Mesenchymal stem cell (in vitro differentiated cells and primary cell): ENCODE data around the gene DNAH7.

Source experiments
- DNase-seq: peaks from one replicate; pipeline ENCODE4 v3.0.0-alpha.2; 2013
- H2AFZ ChIP-seq: one replicate; pipeline ENCODE4 v1.6.1; 2013; ENCODE audit warnings: low read depth, mild to moderate bottlenecking, control low read depth, inconsistent platforms, low read length, moderate library complexity
- H2AK5ac ChIP-seq: 2 replicates; pipeline ENCODE4 v1.6.1; 2013; ENCODE audit warnings: low read length, moderate library complexity, mild to moderate bottlenecking, inconsistent platforms; ENCODE audit not compliant: severe bottlenecking
- H2BK120ac ChIP-seq: one replicate; pipeline ENCODE4 v1.6.1; 2013; ENCODE audit warnings: low read depth, mild to moderate bottlenecking, inconsistent platforms, low read length, moderate library complexity
- H2BK12ac ChIP-seq, 2 experiments: one replicate each; pipeline ENCODE4 v1.6.1; 2013; ENCODE audit warnings: inconsistent platforms in 2 of 2, low read length in 2 of 2, mild to moderate bottlenecking in 2 of 2, moderate library complexity in 2 of 2, control low read depth in 1 of 2
- H2BK15ac ChIP-seq: one replicate; pipeline ENCODE4 v1.6.1; 2013; ENCODE audit warnings: mild to moderate bottlenecking, low read depth, inconsistent platforms; ENCODE audit not compliant: poor library complexity, severe bottlenecking
- H2BK5ac ChIP-seq: 2 replicates; pipeline ENCODE4 v1.6.1; 2013; ENCODE audit warnings: low read depth, mild to moderate bottlenecking, low read length, control low read depth, inconsistent platforms; ENCODE audit not compliant: poor library complexity, severe bottlenecking
- H3K14ac ChIP-seq, 2 experiments: one replicate each; pipeline ENCODE4 v1.6.1; 2013; ENCODE audit warnings: inconsistent platforms in 2 of 2, low read length in 2 of 2, control low read depth in 1 of 2, mild to moderate bottlenecking in 1 of 2, moderate library complexity in 1 of 2
- H3K18ac ChIP-seq, 2 experiments: one replicate each; pipeline ENCODE4 v1.6.1; 2013; ENCODE audit warnings: inconsistent platforms in 2 of 2, low read length in 2 of 2, control low read depth in 1 of 2, low read depth in 1 of 2, mild to moderate bottlenecking in 1 of 2
- H3K23ac ChIP-seq, 2 experiments: one replicate each; pipeline ENCODE4 v1.6.1; 2013; ENCODE audit warnings: inconsistent platforms in 2 of 2, low read length in 2 of 2, mild to moderate bottlenecking in 2 of 2, moderate library complexity in 2 of 2, control low read depth in 1 of 2
- H3K27ac ChIP-seq: 2 replicates; pipeline ENCODE4 v1.5.1; 2013; ENCODE audit warnings: mild to moderate bottlenecking, moderate library complexity, low read length, control low read depth, inconsistent platforms; ENCODE audit not compliant: poor library complexity, severe bottlenecking
- H3K27me3 ChIP-seq, 2 experiments: 2 replicates each; pipeline versions ENCODE4 v1.6.1 to v1.7.0; 2013; ENCODE audit warnings: low read length in 2 of 2, mild to moderate bottlenecking in 2 of 2, moderate library complexity in 2 of 2, control low read depth in 1 of 2, inconsistent platforms in 1 of 2; ENCODE audit not compliant: control insufficient read depth in 1 of 2, insufficient read depth in 1 of 2
- H3K36me3 ChIP-seq, 2 experiments: 2 replicates each; pipeline versions ENCODE4 v1.6.1 to v1.7.0; 2013; ENCODE audit warnings: low read length in 2 of 2, control low read depth in 1 of 2, inconsistent platforms in 1 of 2, low read depth in 1 of 2, mild to moderate bottlenecking in 1 of 2; ENCODE audit not compliant: insufficient read depth in 2 of 2, control insufficient read depth in 1 of 2
- H3K4ac ChIP-seq, 2 experiments: one replicate each; pipeline ENCODE4 v1.6.1; 2013; ENCODE audit warnings: inconsistent platforms in 2 of 2, low read length in 2 of 2, mild to moderate bottlenecking in 2 of 2, moderate library complexity in 2 of 2, control low read depth in 1 of 2, low read depth in 1 of 2
- H3K4me1 ChIP-seq: 2 replicates; pipeline ENCODE4 v1.6.1; 2013; ENCODE audit warnings: low read depth, low read length, control low read depth; ENCODE audit not compliant: control insufficient read depth, insufficient read depth
- H3K4me2 ChIP-seq: 2 replicates; pipeline ENCODE4 v1.6.1; 2013; ENCODE audit warnings: low read length, mild to moderate bottlenecking, inconsistent platforms; ENCODE audit not compliant: poor library complexity, severe bottlenecking
- H3K4me3 ChIP-seq, 2 experiments: 2 replicates each; pipeline versions ENCODE4 v1.5.1 to v1.7.0; 2013; ENCODE audit warnings: low read length in 2 of 2, mild to moderate bottlenecking in 2 of 2, control low read depth in 1 of 2, low read depth in 1 of 2; ENCODE audit not compliant: insufficient read depth in 1 of 2
- H3K79me1 ChIP-seq: replicated peaks from 2 replicates; pipeline ENCODE4 v1.6.1; 2013; ENCODE audit warnings: mild to moderate bottlenecking, control low read depth, low read length, inconsistent platforms; ENCODE audit not compliant: poor library complexity, severe bottlenecking
- H3K9ac ChIP-seq: 2 replicates; pipeline ENCODE4 v1.7.0; 2013; ENCODE audit warnings: mild to moderate bottlenecking, low read length, moderate library complexity
- H3K9me3 ChIP-seq: 2 replicates; pipeline ENCODE4 v1.7.0; 2013; ENCODE audit warnings: mild to moderate bottlenecking, low read length; ENCODE audit not compliant: control insufficient read depth
- H4K8ac ChIP-seq: one replicate; pipeline ENCODE4 v1.6.1; 2013; ENCODE audit warnings: inconsistent platforms, mild to moderate bottlenecking, low read length, moderate library complexity
- H4K91ac ChIP-seq: one replicate; pipeline ENCODE4 v1.6.1; 2013; ENCODE audit warnings: mild to moderate bottlenecking, low read length, inconsistent platforms
- WGBS: methylation state at CpG from one replicate; pipeline ENCODE4 v1.1.7; 2013; ENCODE audit warnings: mixed read lengths; 5-methylcytosine and 5-hydroxymethylcytosine counted together

The DNAH7 gene

GRCh38 chr2:196000551-196000950, 68.1 kb downstream of the DNAH7 start:
- H3K4me2 ChIP-seq: no peak overlapping the region
- H2BK5ac ChIP-seq: no peak overlapping the region
- no peak overlapping the region for H3K23ac ChIP-seq
- WGBS: 83% methylated on average over 1 of the region's 1 CpG
- H3K4me1 ChIP-seq: no peaks in the 10 kb centered on the region
- H2BK120ac ChIP-seq: no peak overlapping the region
- H3K4me3 ChIP-seq: no peak overlapping the region
- no peak overlapping the region for H3K14ac ChIP-seq
- no peak overlapping the region for H2BK15ac ChIP-seq
- H3K36me3 ChIP-seq: no peaks in the 10 kb centered on the region
- no peak overlapping the region for H3K9ac ChIP-seq
- no peak for DNase-seq
- H3K27ac ChIP-seq: no peak overlapping the region
- peaks cover 14% of the 10 kb centered on the region for H3K9me3 ChIP-seq
- H2AFZ ChIP-seq: no peak overlapping the region
- H4K91ac ChIP-seq: no peak overlapping the region
- H3K27me3 ChIP-seq: no peaks in the 10 kb centered on the region
- H3K4ac ChIP-seq: no peak overlapping the region
- no peaks in the 10 kb centered on the region for H3K79me1 ChIP-seq
- H4K8ac ChIP-seq: no peak overlapping the region
- no peak overlapping the region for H3K18ac ChIP-seq
- no peak overlapping the region for H2AK5ac ChIP-seq
- no peak overlapping the region for H2BK12ac ChIP-seq

GRCh38 chr2:195998070-195998469, 70.6 kb downstream of the DNAH7 start:
- Histone ChIP-seq H3K4me1 (no peaks in the 10 kb centered on the region), H3K23ac (no peak overlapping the region), H3K14ac (no peak overlapping the region), H2BK5ac (no peak overlapping the region), H2BK15ac (no peak overlapping the region), H3K4me2 (no peak overlapping the region), H3K4ac (no peak overlapping the region), H3K27me3 (no peaks in the 10 kb centered on the region), H3K27ac (no peak overlapping the region), H2BK120ac (no peak overlapping the region), H3K36me3 (no peaks in the 10 kb centered on the region), H3K18ac (no peak overlapping the region), H3K9ac (no peak overlapping the region), H4K91ac (no peak overlapping the region), H2BK12ac (no peak overlapping the region), H2AFZ (no peak overlapping the region), H3K79me1 (no peaks in the 10 kb centered on the region), H3K9me3 (peaks cover 7% of the 10 kb centered on the region), H3K4me3 (no peak overlapping the region), H2AK5ac (no peak overlapping the region), H4K8ac (no peak overlapping the region)
- 86% methylated on average over 8 of the region's 8 CpGs for WGBS
- DNase-seq: no peak

- Histone ChIP-seq H2BK15ac (no peak overlapping the region), H3K23ac (no peak overlapping the region), H3K9me3 (peaks cover 7% of the 10 kb centered on the region), H3K4ac (no peak overlapping the region), H2AK5ac (no peak overlapping the region), H3K18ac (no peak overlapping the region), H2BK5ac (no peak overlapping the region), H2BK12ac (no peak overlapping the region), H3K14ac (no peak overlapping the region), H3K36me3 (no peaks in the 10 kb centered on the region), H3K79me1 (no peaks in the 10 kb centered on the region), H3K4me3 (no peak overlapping the region), H3K27ac (no peak overlapping the region), H3K4me2 (no peak overlapping the region), H4K91ac (no peak overlapping the region), H3K27me3 (no peaks in the 10 kb centered on the region), H2AFZ (no peak overlapping the region), H3K4me1 (no peaks in the 10 kb centered on the region), H4K8ac (no peak overlapping the region), H2BK120ac (no peak overlapping the region), H3K9ac (no peak overlapping the region)
- DNase-seq: no peak
- 74% methylated on average over 4 of the region's 6 CpGs for WGBS
Observed at GRCh38 chr2:195995499-195995898, 73.1 kb downstream of the DNAH7 start.

- no peak overlapping the region for H3K4ac ChIP-seq
Observed at GRCh38 chr2:195993623-195994022, 75.0 kb downstream of the DNAH7 start.

More at GRCh38 chr2:195993623-195994022, 75.0 kb downstream of the DNAH7 start:
- Histone ChIP-seq H3K18ac (no peak overlapping the region), H3K4me3 (no peak overlapping the region), H2BK15ac (no peak overlapping the region), H2AFZ (no peak overlapping the region), H2AK5ac (no peak overlapping the region), H3K4me2 (no peak overlapping the region), H3K4me1 (no peaks in the 10 kb centered on the region), H2BK120ac (no peak overlapping the region), H2BK12ac (no peak overlapping the region), H3K9me3 (peaks cover 7% of the 10 kb centered on the region), H3K36me3 (no peaks in the 10 kb centered on the region), H3K23ac (no peak overlapping the region), H3K27ac (no peak overlapping the region), H4K91ac (no peak overlapping the region), H4K8ac (no peak overlapping the region), H2BK5ac (no peak overlapping the region), H3K27me3 (no peaks in the 10 kb centered on the region), H3K14ac (no peak overlapping the region), H3K9ac (no peak overlapping the region), H3K79me1 (no peaks in the 10 kb centered on the region)
- no peak for DNase-seq
- WGBS: no CpG with 5 or more reads among the region's 2 CpGs
